Activated CD8-positive, alpha-beta memory T cell treated with anti-CD3 and anti-CD28 coated beads for 4 hours (primary cell): ENCODE data around the gene ZNF100.
A peak's percentile ranks its signal among the peaks of the same experiment; 100 is the strongest.
"Not testable (repeated sequence)": the region's sequence is repeated elsewhere in the genome, so short reads cannot be mapped to it uniquely, and the experiment has no call there.

Source experiments
- DNase-seq, 2 donors: peaks; one replicate each; pipeline ENCODE4 v3.0.0-alpha.2; 2020; ENCODE audit warnings: low read depth in 2 of 2

ZNF100 gene

DNA sequence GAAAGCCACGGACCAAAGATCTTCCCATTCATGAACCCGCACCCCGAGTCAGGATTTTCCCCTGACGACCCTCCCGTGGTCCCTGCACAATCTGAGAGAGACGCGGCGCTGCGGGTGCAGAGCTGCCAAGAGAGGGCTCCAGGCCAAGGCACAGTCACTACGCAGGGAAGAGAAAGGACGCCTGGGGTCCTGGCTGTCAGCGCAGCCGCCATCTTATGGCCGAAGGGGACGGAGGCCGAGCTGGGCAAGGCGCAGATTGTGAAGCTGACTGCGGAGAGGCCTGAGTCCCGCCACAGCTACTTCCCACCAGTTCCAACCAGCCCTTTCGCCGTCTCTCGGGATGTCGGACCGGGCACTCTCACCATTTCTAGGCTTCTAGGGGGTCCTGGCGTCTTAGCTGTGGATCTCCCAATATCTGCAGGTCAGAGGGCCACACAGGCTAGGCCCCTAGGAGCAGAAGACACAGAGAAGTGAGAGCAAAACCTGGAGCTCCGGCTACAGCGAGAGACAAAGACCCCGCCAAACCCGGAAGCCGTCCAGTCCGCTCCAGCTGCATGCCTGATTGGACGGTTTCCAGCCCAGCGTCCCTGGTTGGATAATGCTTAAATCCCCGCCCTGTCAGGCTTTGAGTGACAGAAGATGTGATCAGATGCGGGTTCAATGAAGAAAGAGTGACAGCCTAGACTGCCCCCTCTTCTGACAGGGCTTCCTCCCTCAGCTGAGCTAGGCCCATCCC lies at the start of gene ZNF100:
ZNF100 (minus strand) TSS at position 515 of the 736 bp plus-strand sequence; CDS start at position 365, 150 bp downstream.
- peak; percentile 68 to 77 for DNase-seq

DNA sequence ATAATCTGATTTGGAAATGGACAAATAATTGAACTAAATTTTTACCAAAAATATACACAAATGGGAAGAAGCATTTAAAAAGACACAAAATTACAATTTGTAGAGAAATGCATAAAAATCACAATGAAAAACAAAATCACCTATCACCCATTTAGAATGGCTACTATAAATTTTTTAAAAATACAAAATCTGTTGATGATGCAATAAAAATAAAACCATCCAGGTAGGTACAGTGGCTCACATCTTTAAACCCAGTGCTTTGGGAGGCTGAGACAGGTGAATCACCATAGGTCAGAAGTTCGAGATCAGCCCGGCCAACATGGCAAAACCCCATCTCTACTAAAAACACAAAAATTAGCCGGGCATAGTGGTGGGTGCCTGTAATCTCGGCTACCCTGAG lies 45.1 kb upstream of the ZNF100 start:
- no peak for DNase-seq

DNA sequence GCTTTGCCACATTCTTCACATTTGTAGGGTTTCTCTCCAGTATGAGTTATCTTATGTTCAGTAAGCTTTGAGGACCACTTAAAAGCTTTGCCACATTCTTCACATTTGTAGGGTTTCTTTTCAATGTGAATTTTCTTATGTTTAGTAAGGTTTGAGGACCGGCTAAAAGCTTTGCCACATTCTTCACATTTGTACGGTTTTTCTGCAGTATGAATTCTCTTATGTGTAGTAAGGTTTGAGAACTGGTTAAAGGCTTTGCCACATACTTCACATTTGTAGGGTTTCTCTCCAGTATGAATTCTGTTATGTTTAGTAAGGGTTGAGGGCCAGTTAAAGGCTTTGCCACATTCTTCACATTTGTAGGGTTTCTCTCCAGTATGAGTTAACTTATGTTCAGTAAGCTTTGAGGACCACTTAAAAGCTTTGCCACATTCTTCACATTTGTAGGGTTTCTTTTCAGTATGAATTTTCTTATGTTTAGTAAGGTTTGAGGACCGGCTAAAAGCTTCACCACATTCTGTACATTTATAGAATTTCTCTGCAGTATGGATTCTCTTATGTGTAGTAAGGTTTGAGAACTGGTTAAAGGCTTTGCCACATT lies 41.1 kb upstream of the ZNF100 start:
- DNase-seq, result not testable (repeated sequence)

DNA sequence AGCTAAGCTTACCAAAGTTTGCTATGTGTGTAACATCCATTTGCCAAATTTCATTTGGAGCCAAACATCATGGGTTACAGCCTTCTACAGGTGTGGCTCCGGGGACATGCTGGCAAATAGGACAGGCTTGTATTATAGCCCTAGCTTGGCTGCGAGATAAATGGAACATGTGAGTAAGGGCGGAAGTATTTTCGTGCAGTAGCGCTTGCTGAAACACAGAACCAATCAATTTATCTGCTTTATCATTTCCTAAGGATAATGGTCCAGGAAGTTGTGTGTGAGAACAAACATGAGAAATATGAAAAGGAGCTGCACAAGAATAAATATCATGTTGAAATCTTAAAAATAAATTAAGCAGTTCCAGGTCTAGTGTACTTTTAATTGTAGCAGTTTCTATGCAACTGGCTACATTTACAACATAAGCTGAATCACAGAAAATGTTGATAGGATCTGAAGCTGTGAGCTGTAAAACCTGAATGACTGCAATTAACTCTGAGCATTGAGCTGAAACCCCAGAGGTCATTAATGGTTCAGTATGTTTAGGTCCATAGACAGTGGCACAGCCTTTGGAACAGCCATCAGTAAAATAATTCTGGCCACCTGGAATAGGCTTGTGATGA lies 22.2 kb upstream of the ZNF100 start:
- DNase-seq, result no peak

DNA sequence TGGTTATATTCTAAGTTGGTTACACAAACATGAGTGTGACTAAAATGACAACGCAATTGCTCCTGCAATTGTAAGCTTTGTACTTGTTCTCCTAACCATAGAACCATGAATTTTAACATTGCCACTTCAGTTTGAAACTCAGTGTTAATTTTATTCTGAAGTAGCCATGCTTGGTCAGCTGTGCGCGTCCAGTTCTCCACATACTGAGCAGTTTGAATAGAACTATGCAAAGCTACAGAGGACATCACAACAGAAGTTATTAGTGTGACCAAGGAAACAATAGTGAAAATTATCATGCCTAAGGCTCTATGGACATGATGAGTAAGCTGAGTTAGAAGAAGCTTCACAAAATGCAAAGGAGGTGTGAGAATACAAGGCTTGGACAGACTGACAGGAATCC lies 19.6 kb upstream of the ZNF100 start:
- DNase-seq, result no peak

DNA sequence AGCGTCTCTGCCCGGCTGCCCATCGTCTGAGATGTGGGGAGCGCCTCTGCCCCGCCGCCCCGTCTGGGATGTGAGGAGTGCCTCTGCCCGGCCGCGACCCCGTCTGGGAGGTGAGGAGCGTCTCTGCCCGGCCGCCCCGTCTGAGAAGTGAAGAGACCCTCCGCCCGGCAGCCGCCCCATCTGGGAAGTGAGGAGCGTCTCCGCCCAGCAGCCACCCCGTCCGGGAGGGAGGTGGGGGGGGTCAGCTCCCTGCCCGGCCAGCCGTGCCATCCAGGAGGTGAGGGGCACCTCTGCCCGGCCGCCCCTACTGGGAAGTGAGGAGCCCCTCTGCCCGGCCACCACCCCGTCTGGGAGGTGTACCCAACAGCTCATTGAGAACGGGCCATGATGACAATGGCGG lies 8.4 kb upstream of the ZNF100 start:
- not testable (repeated sequence) for DNase-seq

DNA sequence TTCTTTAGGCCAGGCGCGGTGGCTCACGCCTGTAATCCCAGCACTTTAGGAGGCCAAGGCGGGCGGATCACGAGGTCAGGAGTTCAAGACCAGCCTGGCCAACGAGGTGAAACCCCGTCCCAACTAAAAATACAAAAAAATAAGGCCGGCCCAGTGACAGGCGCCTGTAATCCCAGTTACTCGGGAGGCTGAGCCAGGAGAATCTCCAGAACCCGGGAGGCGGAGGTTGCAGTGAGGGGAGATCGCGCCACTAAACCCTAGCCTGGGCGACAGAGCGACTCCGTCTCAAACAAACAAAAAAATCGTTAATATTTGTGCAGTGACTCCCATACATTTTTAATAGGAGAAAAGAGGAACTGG lies 694 bp downstream of the ZNF100 start:
- DNase-seq, result not testable (repeated sequence)

DNA sequence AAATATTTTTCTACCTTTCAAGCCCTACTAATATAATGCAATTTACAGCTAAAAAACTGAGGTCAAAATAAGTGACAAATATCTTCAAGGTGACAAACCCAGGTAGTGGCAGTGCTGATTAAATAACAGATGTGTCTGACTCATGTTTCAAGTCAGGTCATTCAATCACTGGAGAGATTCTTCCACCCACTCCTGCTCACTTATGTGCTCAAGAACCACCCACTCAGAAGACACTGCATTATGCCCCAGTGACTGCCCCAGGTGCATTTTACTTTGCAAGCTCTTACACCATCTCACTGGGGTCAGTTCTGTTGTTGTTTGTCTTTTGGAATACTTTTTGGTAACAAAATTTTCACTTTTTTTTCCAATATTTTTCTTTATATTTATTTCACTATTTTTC lies 2.2 kb downstream of the ZNF100 start:
- DNase-seq, result no peak

DNA sequence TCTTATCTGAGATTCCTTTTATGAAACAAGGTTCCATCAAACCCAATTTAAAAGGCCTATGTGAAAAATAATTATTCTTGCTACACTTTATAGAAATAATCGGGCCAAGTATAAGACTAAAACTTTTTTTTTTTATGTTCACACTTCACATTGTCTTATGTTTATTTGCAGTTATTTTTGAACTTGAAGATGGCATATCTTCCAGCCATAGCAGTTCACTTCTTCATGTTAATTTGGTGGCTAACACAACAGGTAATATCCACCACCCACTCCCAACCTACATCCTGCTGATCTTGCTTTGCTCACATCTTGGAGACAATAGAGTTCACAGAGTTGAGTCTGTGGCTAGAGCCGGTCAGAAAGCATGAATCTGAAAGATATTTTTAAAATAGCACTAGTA lies 5.8 kb downstream of the ZNF100 start:
- DNase-seq, result not testable (repeated sequence)

DNA sequence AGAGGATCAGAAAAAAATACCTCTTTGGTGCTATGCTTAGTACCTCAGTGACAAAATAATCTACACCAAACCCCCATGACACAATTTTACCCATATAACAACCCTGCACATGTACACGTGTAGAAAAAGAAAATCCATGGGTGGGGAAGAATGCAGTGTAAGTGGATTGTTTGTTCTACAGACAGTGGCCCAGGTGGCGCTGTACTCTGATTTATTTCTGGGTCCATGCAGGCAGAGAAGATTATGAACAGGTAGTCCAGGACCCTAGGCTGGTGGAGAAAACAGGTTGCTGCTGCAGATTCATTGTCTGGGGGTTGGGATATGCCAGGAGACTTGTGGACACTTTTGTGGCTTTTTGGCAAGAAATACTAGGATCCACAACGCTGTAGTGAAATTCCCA lies 9.1 kb downstream of the ZNF100 start:
- DNase-seq, result no peak

DNA sequence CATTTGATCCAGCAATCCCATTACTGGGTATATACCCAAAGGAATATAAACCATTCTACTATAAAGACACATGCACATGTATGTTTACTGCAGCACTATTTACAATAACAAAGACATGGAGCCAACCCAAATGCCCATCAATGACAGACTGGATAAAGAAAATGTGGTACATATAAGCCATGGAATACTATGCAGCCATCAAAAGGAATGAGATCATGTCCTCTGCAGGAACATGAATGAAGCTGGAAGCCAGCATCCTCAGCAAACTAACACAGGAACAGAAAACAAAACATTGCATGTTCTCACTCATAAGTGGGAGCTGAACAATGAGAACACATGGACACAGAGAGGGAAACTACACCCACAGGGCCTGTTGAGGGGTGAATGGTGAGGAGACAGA lies 11.8 kb downstream of the ZNF100 start:
- not testable (repeated sequence) for DNase-seq

DNA sequence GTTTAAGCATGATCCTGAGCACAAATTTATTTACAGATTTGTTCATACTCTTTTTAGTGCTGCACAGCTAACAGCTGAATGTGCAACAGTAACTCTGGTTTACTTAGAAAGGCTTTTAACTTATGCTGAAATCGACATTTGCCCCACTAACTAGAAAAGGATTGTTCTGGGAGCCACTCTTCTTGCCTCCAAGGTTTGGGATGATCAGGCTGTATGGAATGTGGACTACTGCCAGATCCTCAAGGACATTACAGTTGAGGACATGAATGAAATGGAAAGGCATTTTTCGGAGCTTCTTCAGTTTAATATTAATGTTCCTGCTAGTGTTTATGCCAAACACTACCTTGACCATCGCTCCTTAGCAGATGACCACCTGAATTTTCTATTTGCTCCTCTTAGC lies 16.0 kb downstream of the ZNF100 start:
- DNase-seq, result no peak

DNA sequence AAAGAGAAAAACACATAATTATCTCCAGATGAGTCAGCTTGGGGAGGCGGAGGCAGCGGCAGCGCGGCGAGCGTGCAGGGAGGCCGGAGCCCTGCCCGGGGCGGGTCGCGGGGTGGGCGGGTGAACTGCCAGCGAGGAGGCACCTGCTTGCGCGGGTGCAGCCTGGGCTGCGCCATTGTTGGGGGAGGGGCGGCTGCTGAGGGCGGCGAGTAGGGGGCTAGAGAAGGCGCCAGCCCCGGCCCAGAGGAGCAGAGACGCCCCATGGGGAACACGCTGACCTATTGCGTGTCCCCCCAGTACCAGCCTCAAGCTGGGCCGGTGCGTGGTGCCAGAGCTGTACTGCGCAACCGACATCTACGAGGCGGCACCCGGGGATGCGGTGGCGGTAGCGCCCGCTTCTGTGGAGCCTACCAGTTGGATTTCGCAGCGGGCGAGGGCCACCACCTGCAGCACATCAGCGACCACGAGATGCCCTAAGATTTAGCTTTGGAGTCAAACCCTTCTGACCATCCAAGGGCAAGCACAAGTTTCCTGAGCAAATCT lies 16.7 kb downstream of the ZNF100 start:
- DNase-seq, result no peak

DNA sequence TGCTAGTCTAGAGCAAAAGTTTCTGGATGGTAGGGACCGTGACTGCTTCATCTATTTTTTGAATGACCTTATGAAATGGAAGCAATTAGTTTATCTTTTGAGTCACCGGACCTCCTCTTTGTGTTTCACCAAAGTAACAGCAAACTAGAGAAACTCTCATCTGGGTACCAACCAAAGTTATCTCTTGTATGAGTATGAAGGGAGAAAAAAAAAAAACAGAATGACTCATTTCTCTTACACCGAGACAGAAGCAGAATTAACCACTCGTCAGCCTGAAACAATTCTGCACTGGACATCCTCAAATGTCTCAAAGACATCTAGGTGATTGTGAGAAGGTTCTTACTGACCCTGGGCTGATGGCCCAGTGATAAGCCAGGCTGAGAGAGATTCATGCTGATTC lies 18.3 kb downstream of the ZNF100 start:
- DNase-seq, result no peak

DNA sequence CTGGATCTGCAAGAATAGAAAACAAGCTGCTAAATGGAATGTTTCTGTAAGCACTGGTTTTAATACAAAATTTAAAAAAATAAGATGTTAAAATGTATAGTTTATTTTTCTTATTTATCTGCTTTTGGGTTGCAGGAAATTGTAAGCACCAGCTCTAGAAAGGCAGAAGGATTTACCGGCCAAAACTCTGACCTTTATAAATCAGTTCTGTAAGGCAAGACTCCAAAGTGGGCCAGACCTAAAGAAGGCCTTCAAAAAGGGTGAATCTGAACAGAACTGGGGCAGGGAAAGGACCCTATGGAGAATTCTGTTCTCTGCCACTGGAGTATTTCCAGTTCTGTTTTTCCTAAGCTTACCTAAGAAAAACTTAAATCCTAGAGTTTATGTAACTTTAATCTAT lies 19.3 kb downstream of the ZNF100 start:
- DNase-seq, result no peak

DNA sequence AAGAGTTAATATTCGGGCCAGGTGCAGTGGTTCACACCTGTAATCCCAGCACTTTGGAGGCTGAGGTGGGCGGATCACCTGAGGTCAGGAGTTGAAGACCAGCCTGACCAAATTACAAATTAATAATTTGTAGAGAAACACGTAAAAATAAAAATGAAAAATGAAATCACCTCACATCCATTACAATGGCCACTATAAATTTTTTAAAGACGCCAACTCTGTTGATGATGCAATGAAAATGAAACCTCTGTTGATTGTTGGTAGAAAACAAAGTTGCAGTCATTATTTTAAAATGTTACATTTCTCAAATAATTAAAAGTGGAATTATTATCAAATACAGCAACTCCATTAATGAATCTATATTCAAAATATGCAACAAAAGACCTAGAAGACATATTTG lies 26.8 kb downstream of the ZNF100 start:
- DNase-seq, result no peak

DNA sequence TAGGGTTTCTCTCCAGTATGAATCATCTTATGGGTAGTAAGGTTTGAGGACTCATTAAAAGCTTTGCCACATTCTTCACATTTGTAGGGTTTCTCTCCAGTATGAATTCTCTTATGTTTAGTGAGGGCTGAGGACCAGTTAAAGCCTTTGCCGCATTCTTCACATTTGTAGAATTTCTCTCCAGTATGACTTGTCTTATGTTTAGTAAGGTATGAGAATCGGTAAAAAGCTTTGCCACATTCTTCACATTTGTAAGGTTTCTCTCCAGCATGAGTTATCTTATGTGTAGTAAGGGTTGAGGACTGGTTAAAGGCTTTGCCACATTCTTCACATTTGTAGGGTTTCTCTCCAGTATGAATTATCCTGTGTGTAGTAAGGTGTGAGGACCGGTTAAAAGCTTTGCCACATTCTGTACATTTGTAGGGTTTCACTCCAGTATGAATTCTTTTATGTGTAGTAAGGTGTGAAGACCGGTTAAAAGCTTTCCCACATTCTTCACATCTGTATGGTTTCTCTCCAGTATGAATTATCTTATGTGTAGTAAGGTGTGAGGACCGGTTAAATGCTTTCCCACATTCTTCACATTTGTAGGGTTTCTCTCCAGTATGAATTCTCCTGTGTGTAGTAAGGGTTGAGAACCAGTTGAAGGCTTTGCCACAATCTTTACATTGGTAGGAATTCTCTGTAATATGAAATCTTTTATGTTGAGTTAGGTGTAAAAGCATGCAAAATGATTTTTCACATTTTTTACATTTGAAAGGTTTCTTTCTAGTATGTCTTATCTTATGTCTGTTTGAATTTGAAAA lies 40.2 kb downstream of the ZNF100 start:
- not testable (repeated sequence) for DNase-seq

DNA sequence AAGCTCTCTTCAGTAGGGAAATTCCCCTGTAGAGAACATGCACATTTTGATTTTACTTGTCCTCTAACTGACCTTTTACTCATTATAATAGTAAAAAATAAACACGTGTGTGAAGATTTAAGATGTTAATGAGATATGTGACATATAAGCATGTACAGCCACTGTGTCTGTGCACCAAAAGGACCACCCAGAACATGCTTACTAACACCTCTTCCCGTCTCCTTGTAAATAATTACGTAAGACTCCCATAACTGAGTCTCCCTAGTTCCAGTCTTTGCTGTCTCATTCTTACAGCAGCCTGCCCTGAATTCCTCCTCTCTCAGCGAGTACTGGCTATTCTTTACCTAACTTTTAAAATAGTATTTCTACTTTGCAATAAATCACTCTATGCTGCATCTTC lies 53.6 kb downstream of the ZNF100 start:
- DNase-seq, result no peak

DNA sequence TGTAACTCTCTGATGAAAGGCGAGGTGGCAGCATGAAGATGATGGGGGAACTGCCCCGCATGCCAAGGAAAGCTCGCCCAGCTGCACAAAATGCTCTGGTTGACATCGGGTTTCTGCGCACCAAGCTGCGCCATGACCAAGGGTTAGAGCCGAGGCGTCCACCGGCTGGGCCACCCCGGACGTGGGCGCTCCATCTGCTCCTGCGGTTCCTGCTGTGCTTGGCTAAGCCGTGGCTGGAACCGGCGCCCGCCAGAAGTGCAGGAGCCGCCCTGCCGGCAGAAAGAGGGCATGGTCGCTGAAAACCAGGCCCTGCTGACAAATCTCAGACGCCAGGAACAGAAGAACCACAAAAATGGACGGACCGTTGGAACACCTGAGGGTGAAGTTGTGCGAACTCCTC lies 57.9 kb downstream of the ZNF100 start:
- no peak for DNase-seq

DNA sequence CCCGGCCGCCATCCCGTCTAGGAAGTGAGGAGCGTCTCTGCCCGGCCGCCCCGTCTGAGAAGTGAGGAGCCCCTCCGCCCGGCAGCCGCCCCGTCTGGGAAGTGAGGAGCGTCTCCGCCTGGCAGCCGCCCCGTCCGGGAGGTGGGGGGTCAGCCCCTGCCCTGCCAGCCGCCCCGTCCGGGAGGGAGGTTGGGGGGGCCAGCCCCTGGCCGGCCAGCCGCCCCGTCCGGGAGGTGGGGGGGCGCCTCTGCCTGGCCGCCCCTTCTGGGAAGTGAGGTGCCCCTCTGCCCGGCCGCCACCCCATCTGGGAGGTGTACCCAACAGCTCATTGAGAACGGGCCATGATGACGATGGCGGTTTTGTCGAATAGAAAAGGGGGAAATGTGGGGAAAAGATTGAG lies 59.5 kb downstream of the ZNF100 start:
- DNase-seq, result not testable (repeated sequence)

DNA sequence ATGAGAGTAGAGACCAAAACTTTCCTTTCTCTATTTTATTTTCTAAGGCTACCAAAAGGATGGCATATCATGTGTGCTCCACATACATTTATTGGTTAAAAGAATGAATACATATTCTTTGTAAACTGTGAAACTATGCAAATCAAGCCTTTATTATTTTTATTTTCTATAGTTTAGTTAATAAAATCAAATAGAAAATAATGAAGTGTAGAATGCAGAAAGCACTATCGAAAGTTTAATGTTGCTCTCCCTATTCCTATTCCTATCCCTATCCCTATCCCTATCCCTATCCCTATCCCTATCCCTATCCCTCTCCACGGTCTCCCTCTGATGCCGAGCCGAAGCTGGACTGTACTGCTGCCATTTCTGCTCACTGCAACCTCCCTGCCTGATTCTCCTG lies 60.3 kb downstream of the ZNF100 start:
- DNase-seq, result no peak

DNA sequence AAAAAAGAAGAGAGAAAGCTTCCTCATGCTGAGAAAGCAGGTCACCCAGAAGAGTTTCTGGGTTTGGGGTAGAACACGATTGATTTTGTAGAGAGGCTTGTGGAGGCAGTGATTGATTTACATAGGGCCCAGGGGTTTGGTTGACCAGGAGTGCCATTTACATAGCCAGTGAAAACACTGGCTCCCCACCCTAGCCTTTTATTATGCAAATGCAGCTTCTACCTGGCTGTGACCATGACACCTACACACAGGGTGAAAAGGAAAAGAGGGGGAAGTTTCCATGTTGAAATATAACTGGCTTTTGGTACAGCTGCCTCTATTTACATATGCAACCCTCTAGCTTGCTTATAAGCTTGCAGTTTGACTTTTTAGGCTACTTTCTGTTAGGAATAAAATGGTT lies 62.0 kb downstream of the ZNF100 start:
- no peak for DNase-seq
